ENCODE measurements around the gene KIR3DL1.

DNA sequence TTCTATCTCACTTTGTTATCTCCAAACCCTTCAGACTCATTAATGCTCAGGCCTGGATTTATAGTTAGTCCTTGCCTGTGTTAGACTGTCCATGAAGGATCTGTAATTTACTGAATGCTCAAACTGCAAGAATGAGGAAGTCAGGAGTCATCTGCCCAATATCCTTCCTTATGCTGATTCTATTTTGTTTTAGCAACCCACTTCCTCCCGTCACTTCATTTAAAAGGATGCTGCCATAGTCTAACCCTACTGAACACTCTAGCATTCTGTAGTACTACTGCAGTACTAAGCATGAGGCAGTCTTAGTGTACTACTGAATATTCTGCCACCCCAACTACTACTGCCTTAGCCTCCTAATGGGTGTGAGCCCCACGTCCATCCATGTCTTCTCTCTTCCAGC, 59.2 kb downstream of the KIR3DL1 start:
- TF ChIP-seq EZH2phosphoT487 (IDR thresholded peaks at IDR 0.05; ENCODE audit: unreplicated experiment) (no peak), CTCF (conservative IDR thresholded peaks at IDR 0.05; ENCODE audit: low read depth in 2 of 2) (no peak), EZH2 (IDR thresholded peaks at IDR 0.05; ENCODE audit: low read depth, unreplicated experiment) (no peak), JUNB (IDR thresholded peaks at IDR 0.05; ENCODE audit: unreplicated experiment) (no peak)
